BLaER1 (cell line): Measurements from ENCODE around the gene MUC4.

Experiments
- H3K27ac ChIP-seq: shearing (Covaris generic); formaldehyde crosslinking; 2 replicates; pipeline ENCODE4 v1.8.1; 2022
- H3K27me3 ChIP-seq: shearing (Covaris generic); formaldehyde crosslinking; 2 replicates; pipeline ENCODE4 v1.8.1; 2022
- H3K36me3 ChIP-seq: shearing (Covaris generic); formaldehyde crosslinking; 2 replicates; pipeline ENCODE4 v1.8.1; 2022
- H3K4me1 ChIP-seq: shearing (Covaris generic); formaldehyde crosslinking; 2 replicates; pipeline ENCODE4 v1.8.1; 2022
- H3K4me2 ChIP-seq: shearing (Covaris generic); formaldehyde crosslinking; 2 replicates; pipeline ENCODE4 v1.8.1; 2022
- H3K4me3 ChIP-seq: shearing (Covaris generic); formaldehyde crosslinking; 2 replicates; pipeline ENCODE4 v1.8.1; 2022
- H3K9ac ChIP-seq: shearing (Covaris generic); formaldehyde crosslinking; 2 replicates; pipeline ENCODE4 v1.8.1; 2022
- H3K9me3 ChIP-seq: shearing (Covaris generic); formaldehyde crosslinking; 2 replicates; pipeline ENCODE4 v1.8.1; 2022
- H4K20me1 ChIP-seq: shearing (Covaris generic); formaldehyde crosslinking; 2 replicates; pipeline ENCODE4 v1.8.1; 2022
- Cebpa-rat ChIP-seq: shearing (Covaris generic); IDR thresholded peaks from 2 replicates; pipeline ENCODE4 v1.8.1; 2022

Gene MUC4

DNA sequence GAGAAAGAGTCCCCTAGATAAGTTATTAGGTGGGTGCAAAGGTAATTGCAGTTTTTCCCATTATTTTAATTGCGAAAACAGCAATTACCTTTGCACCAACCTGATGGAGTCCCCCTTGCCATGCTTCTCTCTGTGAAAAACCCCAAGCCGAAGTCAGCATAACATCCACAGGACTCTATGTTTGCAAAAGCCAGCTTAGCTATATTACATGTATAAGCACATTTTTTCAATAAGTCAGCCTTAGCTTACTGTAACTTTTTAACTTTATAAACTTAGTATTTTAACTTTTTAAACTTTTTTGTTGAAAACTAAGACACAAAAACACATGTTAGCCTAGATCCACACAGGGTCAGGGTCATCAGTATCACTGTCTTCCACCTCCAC is 112.3 kb downstream of the MUC4 start:
- no peak overlapping the region for H3K4me2 ChIP-seq
- H3K27me3 ChIP-seq = no peaks in the 10 kb centered on the region
- peaks cover 58% of the 10 kb centered on the region for H3K36me3 ChIP-seq
- H3K4me1 ChIP-seq = no peaks in the 10 kb centered on the region
- H3K9ac ChIP-seq = no peak overlapping the region
- no peak overlapping the region for H3K4me3 ChIP-seq
- no peaks in the 10 kb centered on the region; the same call in 1 of the 2 replicates for H3K9me3 ChIP-seq
- H3K27ac ChIP-seq = no peak overlapping the region
- TF ChIP-seq Cebpa-rat = no peak
- H4K20me1 ChIP-seq = no peaks in the 10 kb centered on the region

GRCh38 chr3:195698647-195699387 is 112.9 kb downstream of the MUC4 start:
- peaks cover 64% of the 10 kb centered on the region for H3K36me3 ChIP-seq

DNA sequence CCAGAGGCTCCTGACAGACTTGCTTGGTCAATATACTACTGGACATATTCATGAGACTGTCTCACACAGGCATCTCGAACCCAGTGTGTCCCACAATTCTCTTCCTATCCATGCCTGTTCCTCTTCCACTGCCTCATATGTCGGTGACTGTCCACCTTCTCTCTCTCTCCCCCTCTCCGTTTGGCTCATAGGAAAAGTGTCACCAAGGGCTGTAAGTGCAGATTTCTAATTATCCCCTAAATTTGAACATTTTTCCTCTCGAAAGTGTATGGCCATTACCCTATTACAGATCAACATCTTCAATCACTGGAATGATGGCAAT is 113.4 kb downstream of the MUC4 start:
- Histone ChIP-seq H3K4me3 (no peak overlapping the region), H3K9ac (no peak overlapping the region)

More at GRCh38 chr3:195698647-195699387, 112.9 kb downstream of the MUC4 start:
- Histone ChIP-seq H3K27me3 (no peaks in the 10 kb centered on the region), H4K20me1 (no peaks in the 10 kb centered on the region), H3K4me3 (no peak overlapping the region), H3K27ac (no peak overlapping the region), H3K9me3 (no peaks in the 10 kb centered on the region; the same call in 1 of the 2 replicates), H3K9ac (no peak overlapping the region), H3K4me2 (no peak overlapping the region), H3K4me1 (no peaks in the 10 kb centered on the region)
- TF ChIP-seq Cebpa-rat = no peak

GRCh38 chr3:195697582-195698324 is 114.0 kb downstream of the MUC4 start:
- H3K27ac ChIP-seq = no peak overlapping the region
- H3K36me3 ChIP-seq = peaks cover 75% of the 10 kb centered on the region
- H3K9me3 ChIP-seq = no peaks in the 10 kb centered on the region; the same call in 1 of the 2 replicates
- TF ChIP-seq Cebpa-rat = no peak
- H3K4me2 ChIP-seq = no peak overlapping the region
- H3K4me1 ChIP-seq = no peaks in the 10 kb centered on the region
- H3K27me3 ChIP-seq = no peaks in the 10 kb centered on the region
- no peak overlapping the region for H3K4me3 ChIP-seq
- no peak overlapping the region for H3K9ac ChIP-seq
- no peaks in the 10 kb centered on the region for H4K20me1 ChIP-seq

More for the DNA sequence above, 113.4 kb downstream of the MUC4 start:
- TF ChIP-seq Cebpa-rat = no peak
- Histone ChIP-seq H3K27me3 (no peaks in the 10 kb centered on the region), H4K20me1 (no peaks in the 10 kb centered on the region), H3K9me3 (no peaks in the 10 kb centered on the region; the same call in 1 of the 2 replicates), H3K36me3 (peaks cover 69% of the 10 kb centered on the region), H3K4me2 (no peak overlapping the region), H3K4me1 (no peaks in the 10 kb centered on the region), H3K27ac (no peak overlapping the region)
